ENCODE results near the gene PRPSAP1.

PRPSAP1 gene

GRCh38 chr17:76395980-76396379 lies 42.3 kb upstream of the PRPSAP1 start:
- CTCF ChIA-PET = interaction anchor here (3.5 to 7.4 kb wide), 4 partner anchors 10 to 109 kb away, joined by 58 to 244 read pairs (median 79); partner anchors contain the start of genes QRICH2, RHBDF2 and SPHK1
- Histone ChIP-seq H3K4me1 (ENCODE audit: control insufficient read depth, insufficient read depth, low read length) (no peaks in the 10 kb centered on the region), H3K36me3 (ENCODE audit: control insufficient read depth in 2 of 2, insufficient read depth in 1 of 2, low read length in 2 of 2) (peaks cover 3 to 82% of the 10 kb centered on the region in 2 experiments; a peak in 2 of 3 replicates), H3K9me3 (ENCODE audit: control insufficient read depth, insufficient read depth, low read depth, low read length) (no peaks in the 10 kb centered on the region), H3K4me3 (ENCODE audit: low read depth, low read length) (no peak overlapping the region), H3K27ac (ENCODE audit: extremely low read depth, low read depth, low read length) (no peak overlapping the region)
- TF ChIP-seq SETDB1 (IDR thresholded peaks at IDR 0.05; ENCODE audit: insufficient read length, low read length) (no peak), ZBTB7A (tag by site-specific recombination; IDR thresholded peaks at IDR 0.05; ENCODE audit: low read depth) (no peak), ZNF658 (tag by site-specific recombination; IDR thresholded peaks at IDR 0.05) (no peak), ZNF426 (tag by site-specific recombination; IDR thresholded peaks at IDR 0.05) (no peak), ZSCAN30 (tag by site-specific recombination; IDR thresholded peaks at IDR 0.05) (no peak), ZNF792 (tag by site-specific recombination; IDR thresholded peaks at IDR 0.05) (no peak), ZBTB49 (tag by site-specific recombination; IDR thresholded peaks at IDR 0.05; ENCODE audit: low read depth) (no peak), TSHZ1 (tag by site-specific recombination; IDR thresholded peaks at IDR 0.05; ENCODE audit: borderline replicate concordance) (no peak), ZNF837 (tag by site-specific recombination; IDR thresholded peaks at IDR 0.05) (no peak), ZNF239 (tag by site-specific recombination; IDR thresholded peaks at IDR 0.05) (no peak), ZNF488 (tag by site-specific recombination; IDR thresholded peaks at IDR 0.05) (no peak), ZNF391 (tag by site-specific recombination; IDR thresholded peaks at IDR 0.05; ENCODE audit: borderline replicate concordance, low read depth) (no peak), SCRT2 (tag by site-specific recombination; IDR thresholded peaks at IDR 0.05) (no peak), ZNF660 (tag by site-specific recombination; IDR thresholded peaks at IDR 0.05) (no peak), ZNF645 (tag by site-specific recombination; IDR thresholded peaks at IDR 0.05) (no peak), ZNF76 (tag by site-specific recombination; IDR thresholded peaks at IDR 0.05; ENCODE audit: borderline replicate concordance, low read depth) (no peak), HOXD13 (CRISPR knock-in tag; IDR thresholded peaks at IDR 0.05; ENCODE audit: borderline replicate concordance) (no peak), KLF1 (tag by site-specific recombination; IDR thresholded peaks at IDR 0.05) (no peak), ZNF23 (tag by site-specific recombination; IDR thresholded peaks at IDR 0.05; ENCODE audit: borderline replicate concordance) (no peak), ZNF341 (tag by site-specific recombination; IDR thresholded peaks at IDR 0.05; ENCODE audit: low read depth) (no peak)
- POLR2A ChIA-PET = no interaction called here

Data from HEK293 (cell line).